ENCODE data around the gene HDAC11.

- no peak for TF ChIP-seq CTCF (IDR thresholded peaks at IDR 0.05; ENCODE audit: low read length)
- TF ChIP-seq EZH2phosphoT487 (IDR thresholded peaks at IDR 0.05; ENCODE audit: low read length) = no peak
- TF ChIP-seq EZH2 (optimal IDR thresholded peaks at IDR 0.05; ENCODE audit: low read depth, low read length) = no peak
Measured at GRCh38 chr3:13487403-13487802, 7.3 kb downstream of the HDAC11 start.

Data from MM.1S (cell line).